Thoracic aorta (tissue), 2 donors: ENCODE results near the gene MAP3K7. TPM values are rescaled to one million over a fixed set of nuclear protein-coding genes. Genes with fewer than 3 reads are reported as not detected.

Source experiments
- ATAC-seq: fragments of 150-250 bp; one replicate; pipeline ENCODE4 v1.8.0; 2017; ENCODE audit warnings: low read depth; ENCODE audit not compliant: insufficient number of reproducible peaks, low FRiP score
- DNase-seq: peaks from one replicate; pipeline ENCODE4 v3.0.0-alpha.2; 2020; ENCODE audit warnings: low spot score
- H3K27ac ChIP-seq, 2 donors: fragments of 200-600 bp; sonication (generic); 1 replicate in 1 of 2; 2 replicates in 1 of 2; pipeline ENCODE4 v1.5.1; 2016; ENCODE audit warnings: mild to moderate bottlenecking in 2 of 2, moderate library complexity in 2 of 2
- H3K27me3 ChIP-seq: fragments of 200-600 bp; sonication (generic); replicated peaks from 2 replicates; pipeline ENCODE4 v1.6.0; 2016; ENCODE audit warnings: mild to moderate bottlenecking; ENCODE audit not compliant: insufficient read depth
- H3K36me3 ChIP-seq: fragments of 200-600 bp; sonication (generic); one replicate; pipeline ENCODE4 v1.5.1; 2016
- H3K4me1 ChIP-seq, 2 donors: fragments of 200-600 bp; sonication (generic); 1 replicate in 1 of 2; 2 replicates in 1 of 2; pipeline versions ENCODE4 v1.5.1 to v1.6.0; 2016; ENCODE audit warnings: low read depth in 2 of 2, mild to moderate bottlenecking in 1 of 2; ENCODE audit not compliant: control insufficient read depth in 1 of 2
- H3K4me3 ChIP-seq: fragments of 200-600 bp; sonication (generic); 2 replicates; pipeline ENCODE4 v1.5.1; 2016; ENCODE audit warnings: mild to moderate bottlenecking
- H3K9me3 ChIP-seq: fragments of 200-600 bp; sonication (generic); 2 replicates; pipeline ENCODE4 v1.5.1; 2016
- total RNA-seq, 2 donors: library from RNA; depleted of rRNA; stranded (reverse); fragments of >200 nt; gene quantifications; one replicate each; pipeline versions ENCODE4 v1.1.0 to v1.2.3, GENCODE V29; 2016
- TF ChIP-seq, protein P1 (sequence below): fragments of 200-600 bp; sonication (generic); IDR thresholded peaks from one replicate; pipeline ENCODE4 v1.5.1; 2019; ENCODE audit warnings: antibody characterized with exemption

MAP3K7 gene
- total RNA-seq, 2 donors from 2014 or later = 21.5 to 31.5 TPM

DNA sequence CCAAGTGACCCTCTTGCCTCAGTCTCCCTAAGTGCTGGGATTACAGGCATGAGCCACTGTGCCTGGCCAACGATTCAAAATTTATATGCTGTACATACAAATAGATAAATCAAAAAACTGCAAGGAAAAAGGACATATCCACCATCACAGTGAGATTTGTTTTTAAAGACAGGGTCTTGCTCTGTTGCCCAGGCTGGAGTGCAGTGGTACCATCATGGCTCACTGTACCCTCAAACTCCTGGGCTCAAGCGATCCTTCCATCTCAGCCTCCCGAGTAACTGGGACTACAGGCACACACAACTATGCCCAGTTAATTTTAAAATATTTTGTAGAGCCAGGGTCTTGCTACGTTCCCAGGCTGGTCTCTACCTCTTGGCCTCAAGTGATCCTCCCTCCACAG, 61.5 kb downstream of the MAP3K7 start:
- Histone ChIP-seq H3K4me3 (no peak overlapping the region), H3K4me1 (no peaks in the 10 kb centered on the region), H3K27me3 (no peaks in the 10 kb centered on the region), H3K27ac (no peak overlapping the region), H3K36me3 (no peaks in the 10 kb centered on the region), H3K9me3 (no peaks in the 10 kb centered on the region)
- DNase-seq = no peak
- no peak for ATAC-seq
- TF ChIP-seq, protein P1, sequence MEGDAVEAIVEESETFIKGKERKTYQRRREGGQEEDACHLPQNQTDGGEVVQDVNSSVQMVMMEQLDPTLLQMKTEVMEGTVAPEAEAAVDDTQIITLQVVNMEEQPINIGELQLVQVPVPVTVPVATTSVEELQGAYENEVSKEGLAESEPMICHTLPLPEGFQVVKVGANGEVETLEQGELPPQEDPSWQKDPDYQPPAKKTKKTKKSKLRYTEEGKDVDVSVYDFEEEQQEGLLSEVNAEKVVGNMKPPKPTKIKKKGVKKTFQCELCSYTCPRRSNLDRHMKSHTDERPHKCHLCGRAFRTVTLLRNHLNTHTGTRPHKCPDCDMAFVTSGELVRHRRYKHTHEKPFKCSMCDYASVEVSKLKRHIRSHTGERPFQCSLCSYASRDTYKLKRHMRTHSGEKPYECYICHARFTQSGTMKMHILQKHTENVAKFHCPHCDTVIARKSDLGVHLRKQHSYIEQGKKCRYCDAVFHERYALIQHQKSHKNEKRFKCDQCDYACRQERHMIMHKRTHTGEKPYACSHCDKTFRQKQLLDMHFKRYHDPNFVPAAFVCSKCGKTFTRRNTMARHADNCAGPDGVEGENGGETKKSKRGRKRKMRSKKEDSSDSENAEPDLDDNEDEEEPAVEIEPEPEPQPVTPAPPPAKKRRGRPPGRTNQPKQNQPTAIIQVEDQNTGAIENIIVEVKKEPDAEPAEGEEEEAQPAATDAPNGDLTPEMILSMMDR = no peak

DNA sequence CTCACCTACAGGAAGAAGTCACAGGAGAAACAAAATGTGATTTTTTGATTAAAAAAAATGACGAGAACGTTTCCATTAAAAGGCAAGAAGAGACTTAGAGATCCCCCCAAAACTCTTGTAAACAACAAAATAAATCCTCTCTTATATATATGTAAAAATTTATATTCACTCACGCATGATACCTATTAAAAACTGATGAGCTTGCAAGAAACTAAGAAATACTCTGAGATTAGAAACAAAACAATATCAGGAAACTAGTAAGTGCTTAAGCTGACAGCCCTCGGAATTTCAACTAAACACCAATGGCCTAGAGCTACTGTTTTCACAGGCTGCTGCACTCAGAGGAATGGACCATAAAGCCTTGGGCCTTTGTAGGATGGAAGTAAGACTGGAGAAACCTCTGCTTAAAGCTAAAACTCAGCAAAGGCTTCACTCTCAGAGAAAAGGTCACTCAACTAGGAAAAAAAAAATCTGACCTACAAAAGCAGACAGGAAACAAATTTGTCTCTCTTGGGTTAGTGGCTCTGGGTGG, 63.0 kb downstream of the MAP3K7 start:
- H3K4me1 ChIP-seq = no peaks in the 10 kb centered on the region
- no peak for DNase-seq
- H3K4me3 ChIP-seq = no peak overlapping the region
- H3K9me3 ChIP-seq = no peaks in the 10 kb centered on the region
- no peaks in the 10 kb centered on the region for H3K27me3 ChIP-seq
- TF ChIP-seq, protein P1 = no peak
- no peak overlapping the region for H3K27ac ChIP-seq
- H3K36me3 ChIP-seq = peaks cover 13% of the 10 kb centered on the region
- ATAC-seq = no peak

DNA sequence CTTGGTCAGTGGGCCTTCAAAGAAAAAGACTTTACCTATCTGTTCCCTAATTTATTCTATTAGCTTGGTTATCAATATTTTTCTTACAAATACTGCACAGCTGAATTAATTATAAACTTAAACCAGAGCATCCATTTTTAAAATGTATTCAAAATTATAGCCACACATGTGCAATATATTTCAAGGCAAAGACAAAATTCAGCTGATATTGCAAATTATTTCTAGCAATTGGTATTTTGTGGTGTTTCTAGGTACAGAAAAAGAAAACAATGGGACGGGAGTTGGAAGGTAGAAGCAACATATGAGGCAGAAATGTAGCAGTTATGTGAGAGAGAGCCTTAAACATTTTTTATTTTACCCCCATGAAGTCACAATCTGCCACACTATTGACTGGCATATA, 64.9 kb downstream of the MAP3K7 start:
- no peak overlapping the region for H3K27ac ChIP-seq
- DNase-seq (no peak), ATAC-seq (no peak)
- H3K4me3 ChIP-seq = no peak overlapping the region
- no peaks in the 10 kb centered on the region for H3K4me1 ChIP-seq
- no peaks in the 10 kb centered on the region for H3K27me3 ChIP-seq
- TF ChIP-seq, protein P1 = no peak
- H3K36me3 ChIP-seq = peaks cover 15% of the 10 kb centered on the region
- no peaks in the 10 kb centered on the region for H3K9me3 ChIP-seq

DNA sequence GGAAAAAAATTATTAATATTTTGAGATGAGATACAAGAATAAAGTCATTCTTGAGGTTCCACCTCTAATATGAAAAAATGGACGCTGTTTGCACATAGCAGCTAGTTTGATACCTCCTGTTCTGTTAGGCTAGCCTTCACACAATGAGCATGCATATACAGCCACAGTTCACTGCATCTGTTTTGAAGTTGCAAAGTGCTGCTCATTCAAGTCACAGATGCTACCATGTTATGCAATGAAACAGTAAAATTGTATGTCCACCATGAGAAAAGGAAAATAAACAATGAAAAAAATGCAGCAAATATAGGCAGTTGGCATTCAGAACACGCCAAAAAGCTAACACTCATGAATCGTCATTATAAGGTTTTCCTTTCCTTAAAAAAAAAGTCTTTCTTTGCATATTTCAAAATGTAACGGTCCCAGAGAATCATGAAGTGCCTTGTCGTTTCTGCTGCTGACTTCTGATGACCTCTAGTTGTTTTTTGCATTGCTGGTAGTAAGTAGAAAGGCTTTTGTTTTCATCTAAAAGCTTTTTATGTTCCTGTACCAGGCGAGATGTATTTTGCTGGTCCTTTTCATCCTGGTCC, 70.7 kb downstream of the MAP3K7 start:
- Histone ChIP-seq H3K9me3 (no peaks in the 10 kb centered on the region), H3K4me1 (no peaks in the 10 kb centered on the region), H3K36me3 (peaks cover 34% of the 10 kb centered on the region), H3K4me3 (no peak overlapping the region), H3K27me3 (no peaks in the 10 kb centered on the region), H3K27ac (no peak overlapping the region)
- DNase-seq (no peak), ATAC-seq (no peak)
- TF ChIP-seq, protein P1 = no peak

DNA sequence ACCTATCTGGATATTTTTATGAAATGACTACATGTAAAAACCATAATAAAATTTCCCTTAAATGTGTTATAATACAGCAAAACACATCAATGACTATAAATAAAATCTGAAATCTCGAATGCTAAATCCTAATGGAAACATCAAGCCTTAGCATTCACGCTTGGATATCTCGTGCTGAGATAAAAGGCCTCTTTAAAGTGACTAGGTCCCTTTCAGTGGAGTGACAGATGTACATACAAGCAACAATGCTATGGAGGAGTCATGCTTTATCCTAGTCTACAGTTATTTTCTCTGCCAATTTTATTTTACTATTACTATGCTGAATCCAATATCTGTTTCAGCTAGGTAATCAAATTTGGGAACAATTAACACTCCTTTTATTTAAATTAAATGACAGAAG, 72.4 kb downstream of the MAP3K7 start:
- Histone ChIP-seq H3K27me3 (no peaks in the 10 kb centered on the region), H3K4me3 (no peak overlapping the region), H3K9me3 (no peaks in the 10 kb centered on the region), H3K36me3 (peaks cover 27% of the 10 kb centered on the region), H3K27ac (no peak overlapping the region), H3K4me1 (no peaks in the 10 kb centered on the region)
- no peak for DNase-seq
- TF ChIP-seq, protein P1 = no peak
- ATAC-seq = no peak
